K562 (cell line): Measurements from ENCODE around the gene KIF19. TPM values are rescaled to one million over a fixed set of nuclear protein-coding genes. Genes with fewer than 3 reads are reported as not detected.

ENCODE experiments used
- ATAC-seq: fragments of 200-7000 bp; cut with Tn5 transposase; 3 replicates; pipeline ENCODE4 v1.9.1; 2020; ENCODE audit warnings: moderate library complexity
- BruUV-seq: library from RNA; stranded (reverse); fragments of 400-500 nt; replicated peaks from 2 replicates; lab custom pipeline; 2021; lab: Mats Ljungman, UMichigan
- CTCF ChIA-PET: fragments of 300-600 bp; formaldehyde crosslinking; extraction: SDS; loops from one replicate; lab custom pipeline; 2021; ENCODE audit warnings: low intra/inter-chr PET ratio; lab: Yijun Ruan, JAX
- POLR2A ChIA-PET: fragments of 300-600, 350-650 bp; sonication (Branson Sonifier 250); formaldehyde crosslinking; extraction: SDS; loops from one replicate; lab custom pipeline; 2021; ENCODE audit warnings: antibody characterized with exemption, inconsistent platforms; lab: Yijun Ruan, JAX
- DNase-seq, 4 experiments: peaks; one replicate each; pipeline versions ENCODE4 v3.0.0 to v3.0.0-alpha.2; 2011 to 2018; ENCODE audit warnings: low spot score in 3 of 4, mixed read lengths in 3 of 4; ENCODE audit errors: extremely low read depth in 1 of 4
- FAIRE-seq: peaks from 2 replicates; lab custom pipeline; 2011; peaks lifted over from hg19 to GRCh38; lab: Jason Lieb, UNC
- H2AFZ ChIP-seq: 2 replicates; pipeline ENCODE4 v1.6.0; 2011; ENCODE audit warnings: low read depth, low read length, control low read depth, inconsistent platforms
- H3K27ac ChIP-seq: fragments of 200-600 bp; 3 replicates; pipeline ENCODE4 v1.8.0; 2011; ENCODE audit warnings: low read depth, mild to moderate bottlenecking, control low read depth, inconsistent platforms, low read length, moderate library complexity, mixed read lengths; ENCODE audit errors: extremely low read depth
- H3K27me3 ChIP-seq, 2 experiments: fragments of 300-600 bp in 1 of 2; 2 replicates in 1 of 2; 3 replicates in 1 of 2; pipeline versions ENCODE4 v1.6.0 to v1.8.0; 2011; ENCODE audit warnings: inconsistent platforms in 2 of 2, low read length in 2 of 2, mild to moderate bottlenecking in 1 of 2, mixed read lengths in 1 of 2, moderate library complexity in 1 of 2; ENCODE audit not compliant: control insufficient read depth in 2 of 2, insufficient read depth in 2 of 2
- H3K36me3 ChIP-seq: fragments of 300-600 bp; 3 replicates; pipeline ENCODE4 v1.8.0; 2011; ENCODE audit warnings: mild to moderate bottlenecking, low read length, inconsistent platforms; ENCODE audit not compliant: control insufficient read depth, insufficient read depth
- H3K4me1 ChIP-seq, 2 experiments: fragments of 200-600 bp in 1 of 2; replicated peaks in 1 of 2; 2 replicates in 1 of 2; 3 replicates in 1 of 2; pipeline versions ENCODE4 v1.5.1 to v1.8.0; 2011; ENCODE audit warnings: inconsistent platforms in 2 of 2, low read length in 2 of 2, mild to moderate bottlenecking in 1 of 2, mixed read lengths in 1 of 2, moderate library complexity in 1 of 2; ENCODE audit not compliant: control insufficient read depth in 2 of 2, insufficient read depth in 2 of 2
- H3K4me2 ChIP-seq: 2 replicates; pipeline ENCODE4 v1.6.1; 2011; ENCODE audit warnings: low read length, control low read depth, inconsistent platforms, mixed read lengths; ENCODE audit not compliant: insufficient read depth
- H3K4me3 ChIP-seq: fragments of 200-600 bp; sonication (generic), shearing (Covaris generic); 2 replicates; pipeline ENCODE4 v1.5.1; 2016; ENCODE audit warnings: control low read depth, inconsistent platforms
- H3K79me2 ChIP-seq: fragments of 200-600 bp; 3 replicates; pipeline ENCODE4 v1.8.0; 2011; ENCODE audit warnings: low read length, inconsistent platforms; ENCODE audit not compliant: control insufficient read depth, insufficient read depth
- H3K9ac ChIP-seq, 2 experiments: 2 replicates each; pipeline versions ENCODE4 v1.6.0 to v1.6.1; 2011; ENCODE audit warnings: low read depth in 2 of 2, low read length in 2 of 2, control low read depth in 1 of 2, inconsistent platforms in 1 of 2, mild to moderate bottlenecking in 1 of 2, mixed read lengths in 1 of 2; ENCODE audit not compliant: insufficient read depth in 1 of 2
- H3K9me1 ChIP-seq: one replicate; pipeline ENCODE4 v1.6.0; 2011; ENCODE audit warnings: inconsistent platforms, mild to moderate bottlenecking, low read length, moderate library complexity; ENCODE audit not compliant: control insufficient read depth, insufficient read depth
- H3K9me3 ChIP-seq: replicated peaks from 2 replicates; pipeline ENCODE4 v1.5.1; 2011; ENCODE audit warnings: low read depth, low read length, inconsistent platforms; ENCODE audit not compliant: control insufficient read depth, insufficient read depth
- H4K20me1 ChIP-seq: replicated peaks from 2 replicates; pipeline ENCODE4 v1.6.1; 2011; ENCODE audit warnings: low read length, inconsistent platforms, mixed read lengths; ENCODE audit not compliant: control insufficient read depth, insufficient read depth
- BMI1 ChIP-seq: fragments of 150-350 bp; IDR thresholded peaks from 2 replicates; pipeline ENCODE4 v1.6.1; 2014; ENCODE audit warnings: low read length
- CTBP1 ChIP-seq: fragments of 450-650 bp; IDR thresholded peaks from 2 replicates; pipeline ENCODE4 v1.6.1; 2016; ENCODE audit warnings: borderline replicate concordance
- DMBX1 ChIP-seq: fragments of 250-450 bp; sonication (Bioruptor Pico); IDR thresholded peaks from 2 replicates; pipeline ENCODE4 v1.8.0; 2022; ENCODE audit warnings: inconsistent platforms, mild to moderate bottlenecking, moderate library complexity, borderline replicate concordance
- KAT2B ChIP-seq: IDR thresholded peaks from one replicate; pipeline ENCODE4 v1.6.1; 2012; ENCODE audit warnings: low read depth, mild to moderate bottlenecking, control low read depth, inconsistent platforms, low read length, moderate library complexity
- PRMT5 ChIP-seq: sonication (generic); formaldehyde crosslinking; IDR thresholded peaks from 2 replicates; pipeline ENCODE4 v1.5.0; 2020; ENCODE audit warnings: missing genetic modification reagents
- ZNF316 ChIP-seq: fragments of 450-650 bp; IDR thresholded peaks from 2 replicates; pipeline ENCODE4 v1.6.1; 2016
- WGBS: fragments of 100-300 bp; shearing (Covaris generic); methylation state at CpG from one replicate; pipeline ENCODE4 v1.1.6; 2016; ENCODE audit warnings: low coverage, mixed read lengths; ENCODE audit not compliant: insufficient coverage; ENCODE audit errors: missing lambda C conversion rate; 5-methylcytosine and 5-hydroxymethylcytosine counted together
- in situ Hi-C: fragments of 300-500 bp; cut with MboI; formaldehyde crosslinking; loops from 4 replicates; pipeline ENCODE4 v1.15.0; 2018; ENCODE audit warnings: inconsistent platforms, mixed read lengths
- intact Hi-C: fragments of 100-400 bp; cut with micrococcal nuclease; formaldehyde crosslinking; loops from 2 replicates; pipeline ENCODE4 v1.14.2; 2022
- polyA plus RNA-seq, 8 experiments: library from polyadenylated mRNA; depleted of rRNA in 4 of 8; stranded (reverse) in 5 of 8; unstranded in 3 of 8; fragments of >200 nt; fragmentation: Nextera tagmentation in 2 of 8; fragmentation: Illumina TruSeq in 1 of 8; extraction: Ambion mirVana in 2 of 8; extraction: Trizol in 1 of 8; gene quantifications; 2 replicates each; pipeline versions ENCODE4 v1.2.1 to v1.2.3, GENCODE V29; 2011 to 2014; ENCODE audit warnings: inconsistent platforms in 1 of 8, missing spikeins in 1 of 8
- total RNA-seq, 7 experiments: library from RNA; depleted of rRNA in 6 of 7; stranded (reverse); fragments of >200 nt in 6 of 7; fragmentation: Illumina TruSeq in 2 of 7; extraction: Trizol in 2 of 7; gene quantifications; 2 replicates each; pipeline versions ENCODE4 v1.2.1 to v1.2.3, GENCODE V29; 2011 to 2021; ENCODE audit warnings: low replicate concordance in 1 of 7
- TF ChIP-seq, protein P1 (sequence below), 2 experiments: fragments of 450-650 bp; formaldehyde crosslinking in 1 of 2; IDR thresholded peaks; 2 replicates each; pipeline versions ENCODE4 v1.4.0 to v1.6.1; 2014 to 2020; ENCODE audit warnings: mild to moderate bottlenecking in 2 of 2, borderline replicate concordance in 1 of 2, low read depth in 1 of 2
- TF ChIP-seq, protein P2 (sequence below): fragments of 450-650 bp; conservative IDR thresholded peaks from 2 replicates; pipeline ENCODE4 v1.6.1; 2016; ENCODE audit warnings: missing genetic modification characterization, low read depth, mild to moderate bottlenecking, control low read depth, missing compliant biosample characterization
- TF ChIP-seq, protein P3 (sequence below): sonication (generic); formaldehyde crosslinking; IDR thresholded peaks from 2 replicates; pipeline ENCODE4 v1.8.0; 2022; ENCODE audit warnings: missing genetic modification reagents, mild to moderate bottlenecking, moderate library complexity, borderline replicate concordance

KIF19 gene
- total and polyA plus RNA-seq, 9 of the 15 experiments (the other 6 are each of a cell fraction or from before 2014, with no cell fraction given): 0.10 TPM; not detected in 8

DNA sequence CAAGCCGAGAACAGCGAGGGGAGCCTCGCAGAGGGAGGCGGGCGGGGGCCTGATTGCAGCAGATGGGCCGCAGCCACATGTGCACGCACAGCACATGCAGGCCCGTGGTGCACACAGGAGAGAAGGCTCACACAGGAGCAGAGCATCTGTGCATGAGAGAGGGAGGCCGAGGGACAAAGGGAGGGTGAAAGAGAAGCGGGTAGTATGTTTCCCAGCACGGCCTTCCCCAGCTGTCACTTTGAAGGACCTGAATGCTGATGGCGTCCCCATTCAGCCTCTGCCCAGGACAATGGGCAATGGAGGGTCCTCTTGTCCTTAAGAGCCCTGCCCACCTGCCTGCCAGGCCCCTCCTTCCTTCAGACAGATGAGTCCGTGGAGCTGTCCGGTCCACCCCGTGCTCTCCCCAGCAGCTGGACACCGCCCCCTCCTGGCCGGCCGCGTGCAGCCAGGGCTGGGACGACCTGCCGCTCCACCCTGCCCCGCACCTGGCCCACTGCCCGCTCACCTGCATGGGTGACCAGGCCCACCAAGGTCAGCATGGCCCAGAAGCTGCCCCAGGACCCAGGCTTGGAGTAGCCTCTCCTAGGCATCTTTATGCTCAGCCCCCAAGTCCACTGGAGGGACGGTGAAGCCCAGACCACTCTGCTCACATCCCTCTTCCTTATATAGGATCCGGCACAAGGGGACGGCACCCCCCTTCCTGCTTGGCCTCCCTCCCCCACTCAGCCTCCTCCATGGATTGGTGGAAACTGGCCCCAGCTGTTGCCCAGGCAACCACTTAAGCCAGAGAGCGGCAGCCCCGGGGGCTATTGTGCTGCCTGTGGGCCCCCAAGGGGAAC, 35.4 kb downstream of the KIF19 start, which contains the start of gene BTBD17:
BTBD17 (minus strand) TSS at position 639 of the 839 bp plus-strand sequence; CDS start at position 590, 49 bp downstream.
- WGBS: 12% methylated on average over 25 of the region's 28 CpGs
- in situ Hi-C loops: no loop called here
- Histone ChIP-seq H3K4me3 (no peak within 1 kb of the TSS), H3K36me3 (no peaks in the 10 kb centered on the region), H3K79me2 (no peaks in the 10 kb centered on the region), H3K4me1 (peaks cover 0 to 31% of the 10 kb centered on the region in 2 experiments; a peak in 2 of 5 replicates), H3K27ac (no peak within 1 kb of the TSS), H3K9ac (no peak within 1 kb of the TSS; a peak in 1 of 4 replicates), H3K9me3 (no peaks in the 10 kb centered on the region), H3K9me1 (no peaks in the 10 kb centered on the region), H2AFZ (no peak within 1 kb of the TSS), H4K20me1 (peaks cover 10% of the 10 kb centered on the region; the same call in 1 of the 2 replicates), H3K4me2 (no peak within 1 kb of the TSS), H3K27me3 (peaks cover 14 to 62% of the 10 kb centered on the region in 2 experiments; a peak in 3 of 5 replicates)
- ATAC-seq: peak; percentile 99
- intact Hi-C loops: loop anchor here (1.0 to 5.0 kb wide), 2 partner anchors 60 to 149 kb away; partner anchors contain the start of gene TTYH2
- peak; percentile 67 to 83 (median 82) for DNase-seq
- ChIA-PET POLR2A (interaction anchor here (0.5 to 1.5 kb wide), 4 partner anchors 12 to 341 kb away, joined by 3 read pairs; no protein-coding TSS in a partner anchor), CTCF (interaction anchor here (0.8 to 1.6 kb wide), 6 partner anchors 56 to 152 kb away, joined by 3 to 12 read pairs (median 6); no protein-coding TSS in a partner anchor)
- BruUV-seq: no TSS peak
- no peak for FAIRE-seq
- TF ChIP-seq DMBX1 (no peak), PRMT5 (no peak), BMI1 (no peak), CTBP1 (peak; percentile 45; the same call in 1 of the 2 replicates), KAT2B (no peak), ZNF316 (no peak)
- TF ChIP-seq, protein P1, sequence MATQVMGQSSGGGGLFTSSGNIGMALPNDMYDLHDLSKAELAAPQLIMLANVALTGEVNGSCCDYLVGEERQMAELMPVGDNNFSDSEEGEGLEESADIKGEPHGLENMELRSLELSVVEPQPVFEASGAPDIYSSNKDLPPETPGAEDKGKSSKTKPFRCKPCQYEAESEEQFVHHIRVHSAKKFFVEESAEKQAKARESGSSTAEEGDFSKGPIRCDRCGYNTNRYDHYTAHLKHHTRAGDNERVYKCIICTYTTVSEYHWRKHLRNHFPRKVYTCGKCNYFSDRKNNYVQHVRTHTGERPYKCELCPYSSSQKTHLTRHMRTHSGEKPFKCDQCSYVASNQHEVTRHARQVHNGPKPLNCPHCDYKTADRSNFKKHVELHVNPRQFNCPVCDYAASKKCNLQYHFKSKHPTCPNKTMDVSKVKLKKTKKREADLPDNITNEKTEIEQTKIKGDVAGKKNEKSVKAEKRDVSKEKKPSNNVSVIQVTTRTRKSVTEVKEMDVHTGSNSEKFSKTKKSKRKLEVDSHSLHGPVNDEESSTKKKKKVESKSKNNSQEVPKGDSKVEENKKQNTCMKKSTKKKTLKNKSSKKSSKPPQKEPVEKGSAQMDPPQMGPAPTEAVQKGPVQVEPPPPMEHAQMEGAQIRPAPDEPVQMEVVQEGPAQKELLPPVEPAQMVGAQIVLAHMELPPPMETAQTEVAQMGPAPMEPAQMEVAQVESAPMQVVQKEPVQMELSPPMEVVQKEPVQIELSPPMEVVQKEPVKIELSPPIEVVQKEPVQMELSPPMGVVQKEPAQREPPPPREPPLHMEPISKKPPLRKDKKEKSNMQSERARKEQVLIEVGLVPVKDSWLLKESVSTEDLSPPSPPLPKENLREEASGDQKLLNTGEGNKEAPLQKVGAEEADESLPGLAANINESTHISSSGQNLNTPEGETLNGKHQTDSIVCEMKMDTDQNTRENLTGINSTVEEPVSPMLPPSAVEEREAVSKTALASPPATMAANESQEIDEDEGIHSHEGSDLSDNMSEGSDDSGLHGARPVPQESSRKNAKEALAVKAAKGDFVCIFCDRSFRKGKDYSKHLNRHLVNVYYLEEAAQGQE (IDR thresholded peaks at IDR 0.05; ENCODE audit: borderline replicate concordance): peak; percentile 83
- TF ChIP-seq, protein P1 (CRISPR knock-in tag; IDR thresholded peaks at IDR 0.05; ENCODE audit: low read depth): no peak
- TF ChIP-seq, protein P2, sequence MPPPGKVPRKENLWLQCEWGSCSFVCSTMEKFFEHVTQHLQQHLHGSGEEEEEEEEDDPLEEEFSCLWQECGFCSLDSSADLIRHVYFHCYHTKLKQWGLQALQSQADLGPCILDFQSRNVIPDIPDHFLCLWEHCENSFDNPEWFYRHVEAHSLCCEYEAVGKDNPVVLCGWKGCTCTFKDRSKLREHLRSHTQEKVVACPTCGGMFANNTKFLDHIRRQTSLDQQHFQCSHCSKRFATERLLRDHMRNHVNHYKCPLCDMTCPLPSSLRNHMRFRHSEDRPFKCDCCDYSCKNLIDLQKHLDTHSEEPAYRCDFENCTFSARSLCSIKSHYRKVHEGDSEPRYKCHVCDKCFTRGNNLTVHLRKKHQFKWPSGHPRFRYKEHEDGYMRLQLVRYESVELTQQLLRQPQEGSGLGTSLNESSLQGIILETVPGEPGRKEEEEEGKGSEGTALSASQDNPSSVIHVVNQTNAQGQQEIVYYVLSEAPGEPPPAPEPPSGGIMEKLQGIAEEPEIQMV (tag): no peak
- TF ChIP-seq, protein P3, sequence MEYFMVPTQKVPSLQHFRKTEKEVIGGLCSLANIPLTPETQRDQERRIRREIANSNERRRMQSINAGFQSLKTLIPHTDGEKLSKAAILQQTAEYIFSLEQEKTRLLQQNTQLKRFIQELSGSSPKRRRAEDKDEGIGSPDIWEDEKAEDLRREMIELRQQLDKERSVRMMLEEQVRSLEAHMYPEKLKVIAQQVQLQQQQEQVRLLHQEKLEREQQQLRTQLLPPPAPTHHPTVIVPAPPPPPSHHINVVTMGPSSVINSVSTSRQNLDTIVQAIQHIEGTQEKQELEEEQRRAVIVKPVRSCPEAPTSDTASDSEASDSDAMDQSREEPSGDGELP (CRISPR knock-in tag): peak; percentile 20; the same call in 1 of the 2 replicates
